GM12892 (cell line): ENCODE data around the gene TMEM234.

ENCODE experiments used
- POLR2A ChIP-seq: IDR thresholded peaks from 2 replicates; pipeline ENCODE4 v1.6.1; 2011; ENCODE audit warnings: low read depth, low read length, control low read depth
- POLR2AphosphoS5 ChIP-seq: IDR thresholded peaks from 2 replicates; pipeline ENCODE4 v1.6.1; 2011; ENCODE audit warnings: low read depth, low read length, control low read depth

DNA sequence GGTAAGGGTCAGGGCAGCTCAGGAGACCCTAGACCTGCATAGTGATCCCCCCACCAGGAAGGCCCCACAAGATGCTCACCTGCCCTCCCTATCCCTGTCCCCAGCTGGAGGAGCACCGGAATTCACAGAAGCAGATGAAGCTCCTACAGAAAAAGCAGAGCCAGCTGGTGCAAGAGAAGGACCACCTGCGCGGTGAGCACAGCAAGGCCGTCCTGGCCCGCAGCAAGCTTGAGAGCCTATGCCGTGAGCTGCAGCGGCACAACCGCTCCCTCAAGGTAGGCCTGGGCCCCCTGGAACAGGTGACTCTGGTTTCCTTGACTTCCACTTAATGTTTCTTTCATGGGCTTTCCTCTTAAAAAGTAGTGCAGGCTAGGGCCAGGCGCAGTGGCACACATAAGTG lies 34.3 kb downstream of the TMEM234 start:
- TF ChIP-seq POLR2A = no peak
- no peak for TF ChIP-seq POLR2AphosphoS5
